NT2/D1 (cell line): Measurements from ENCODE around the gene TMEM131L.

Source experiments
- DNase-seq: peaks from one replicate; pipeline ENCODE4 v3.0.0-alpha.2; 2011; ENCODE audit warnings: low read depth, low spot score
- H3K27me3 ChIP-seq: 2 replicates; pipeline ENCODE4 v1.6.0; 2011; ENCODE audit warnings: mild to moderate bottlenecking; ENCODE audit not compliant: insufficient read length, insufficient read depth
- H3K36me3 ChIP-seq: 2 replicates; pipeline ENCODE4 v1.6.1; 2011; ENCODE audit warnings: mild to moderate bottlenecking, low read length, mixed read lengths; ENCODE audit not compliant: insufficient read depth, insufficient read length
- H3K4me1 ChIP-seq: 2 replicates; pipeline ENCODE4 v1.5.1; 2011; ENCODE audit not compliant: insufficient read depth, insufficient read length
- H3K4me3 ChIP-seq: 2 replicates; pipeline ENCODE4 v1.5.1; 2011; ENCODE audit warnings: low read depth; ENCODE audit not compliant: insufficient read length
- H3K9ac ChIP-seq: 2 replicates; pipeline ENCODE4 v1.6.0; 2011; ENCODE audit warnings: low read depth; ENCODE audit not compliant: insufficient read length
- H3K9me3 ChIP-seq: 2 replicates; pipeline ENCODE4 v1.5.1; 2011; ENCODE audit warnings: mild to moderate bottlenecking, low read length; ENCODE audit not compliant: insufficient read depth
- SUZ12 ChIP-seq: IDR thresholded peaks from 2 replicates; pipeline ENCODE4 v1.6.1; 2011; ENCODE audit not compliant: insufficient read length, insufficient read depth; ENCODE audit errors: extremely low read depth
- YY1 ChIP-seq: IDR thresholded peaks from 2 replicates; pipeline ENCODE4 v1.6.1; 2011; ENCODE audit not compliant: insufficient read length, insufficient read depth
- ZNF274 ChIP-seq: IDR thresholded peaks from 2 replicates; pipeline ENCODE4 v1.6.1; 2011; ENCODE audit warnings: mild to moderate bottlenecking, low read depth, low read length

TMEM131L gene

DNA sequence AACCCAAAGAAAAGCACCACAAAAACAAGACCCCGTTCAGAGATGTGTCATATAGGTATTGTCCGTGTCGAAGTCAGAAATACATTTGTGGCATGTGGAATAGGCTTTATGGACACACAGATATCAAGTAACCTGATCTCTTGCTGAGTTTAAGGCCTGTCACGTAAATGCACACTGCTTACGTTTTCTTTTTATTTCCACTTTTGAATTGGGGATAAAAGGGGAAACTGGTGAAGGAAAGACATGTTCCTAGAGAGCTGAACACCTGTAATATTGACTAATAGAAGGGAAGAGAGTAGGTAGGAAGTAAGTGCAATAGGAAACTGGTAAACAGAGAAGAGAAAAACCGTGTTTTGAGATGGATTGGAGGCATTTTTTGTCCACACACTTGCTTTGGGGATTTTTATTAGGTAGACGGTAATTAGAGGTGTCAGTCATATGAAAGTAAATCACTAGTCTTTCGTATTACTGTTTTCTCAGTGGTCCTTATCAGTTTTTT lies 24.9 kb downstream of the TMEM131L start:
- DNase-seq = no peak
- Histone ChIP-seq H3K4me3 (no peak overlapping the region), H3K9ac (no peak overlapping the region), H3K27me3 (no peaks in the 10 kb centered on the region), H3K36me3 (no peaks in the 10 kb centered on the region), H3K9me3 (no peaks in the 10 kb centered on the region), H3K4me1 (peaks cover 4% of the 10 kb centered on the region)
- TF ChIP-seq ZNF274 (no peak), SUZ12 (no peak), YY1 (no peak)

DNA sequence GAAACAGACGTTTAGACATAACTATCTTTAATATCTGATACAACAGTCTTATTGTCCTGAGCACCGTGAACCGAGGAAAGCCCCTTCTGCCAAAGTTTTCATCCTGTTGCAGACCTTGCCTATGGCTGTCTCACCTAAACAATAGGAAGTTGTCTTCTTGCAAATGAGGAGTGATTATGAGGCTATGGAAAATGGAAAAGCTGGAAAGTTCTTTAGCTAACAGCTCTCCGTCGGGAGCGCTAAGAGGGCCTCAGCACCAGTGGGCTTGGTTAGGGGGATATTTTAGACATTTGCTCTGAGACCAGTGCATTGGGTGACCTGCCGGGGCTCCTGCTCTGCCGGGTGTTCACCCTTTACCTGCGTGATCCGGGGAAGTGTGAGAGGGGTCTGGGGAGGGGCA lies 28.4 kb downstream of the TMEM131L start:
- Histone ChIP-seq H3K9me3 (no peaks in the 10 kb centered on the region), H3K9ac (no peak overlapping the region), H3K27me3 (no peaks in the 10 kb centered on the region), H3K36me3 (no peaks in the 10 kb centered on the region), H3K4me3 (no peak overlapping the region), H3K4me1 (peaks cover 5% of the 10 kb centered on the region)
- no peak for DNase-seq
- TF ChIP-seq SUZ12 = no peak
- no peak for TF ChIP-seq ZNF274
- TF ChIP-seq YY1 = no peak

DNA sequence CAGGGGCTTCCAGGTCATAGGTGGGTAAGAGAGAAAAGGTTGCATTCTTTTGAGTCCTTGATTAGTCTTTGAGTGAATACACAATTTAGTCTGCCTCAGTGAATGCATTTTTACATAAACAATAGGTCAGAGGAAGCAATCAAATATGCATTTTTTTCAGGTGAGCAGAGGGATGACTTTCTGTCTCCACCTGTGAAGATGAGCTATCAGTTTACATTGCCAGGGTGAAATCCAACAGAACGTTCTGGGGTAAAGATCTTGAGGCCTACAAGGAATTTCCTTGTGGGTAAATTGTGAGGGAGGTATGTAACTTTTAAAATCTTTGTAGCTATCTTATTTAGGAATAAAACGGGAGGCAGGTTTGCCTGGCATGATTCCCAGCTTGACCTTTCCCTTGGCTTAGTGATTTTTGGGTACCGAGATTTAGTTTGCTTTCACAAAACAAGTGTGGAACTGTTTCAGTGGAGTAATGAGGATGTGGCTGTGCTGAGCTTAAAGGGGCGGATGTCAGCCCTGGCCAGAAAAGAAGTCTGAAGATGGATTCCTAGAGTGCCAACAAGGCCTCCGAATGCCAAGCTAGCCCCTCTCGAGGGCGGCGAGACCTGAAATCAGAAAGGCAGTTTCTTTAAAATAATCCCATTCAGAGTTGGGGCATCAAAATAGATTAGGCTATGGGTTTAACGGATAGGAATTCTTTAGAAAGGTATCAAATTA lies 29.5 kb downstream of the TMEM131L start:
- TF ChIP-seq ZNF274 (no peak), YY1 (no peak), SUZ12 (no peak)
- Histone ChIP-seq H3K4me1 (peaks cover 5% of the 10 kb centered on the region), H3K9ac (no peak overlapping the region), H3K9me3 (no peaks in the 10 kb centered on the region), H3K36me3 (no peaks in the 10 kb centered on the region), H3K27me3 (no peaks in the 10 kb centered on the region), H3K4me3 (no peak overlapping the region)
- DNase-seq = no peak

DNA sequence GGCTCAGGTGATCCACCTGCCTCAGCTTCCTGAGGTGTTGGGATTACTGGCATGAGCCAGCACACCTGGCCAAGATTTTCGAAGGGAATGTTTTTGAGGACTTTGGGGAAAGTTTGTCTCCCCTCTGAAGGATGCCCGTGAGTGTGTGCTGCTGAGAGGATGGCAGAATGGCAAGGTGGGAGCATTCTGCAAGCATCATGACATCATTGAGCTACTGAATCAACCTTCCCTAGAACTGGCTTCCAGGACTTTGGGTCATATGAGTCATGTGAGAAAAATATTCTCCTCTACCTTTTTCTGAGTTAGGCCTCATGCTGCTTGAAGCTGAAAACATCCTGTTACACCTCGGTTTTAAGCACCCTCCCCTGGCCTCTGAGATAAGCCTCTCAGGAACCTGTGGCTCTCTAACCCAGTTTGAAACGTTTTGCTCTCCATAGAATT lies 31.0 kb downstream of the TMEM131L start:
- peaks cover 5% of the 10 kb centered on the region for H3K4me1 ChIP-seq
- no peaks in the 10 kb centered on the region for H3K9me3 ChIP-seq
- no peak overlapping the region for H3K9ac ChIP-seq
- DNase-seq = no peak
- TF ChIP-seq YY1 (no peak), SUZ12 (no peak), ZNF274 (no peak)
- no peaks in the 10 kb centered on the region for H3K36me3 ChIP-seq
- no peaks in the 10 kb centered on the region for H3K27me3 ChIP-seq
- H3K4me3 ChIP-seq = no peak overlapping the region

DNA sequence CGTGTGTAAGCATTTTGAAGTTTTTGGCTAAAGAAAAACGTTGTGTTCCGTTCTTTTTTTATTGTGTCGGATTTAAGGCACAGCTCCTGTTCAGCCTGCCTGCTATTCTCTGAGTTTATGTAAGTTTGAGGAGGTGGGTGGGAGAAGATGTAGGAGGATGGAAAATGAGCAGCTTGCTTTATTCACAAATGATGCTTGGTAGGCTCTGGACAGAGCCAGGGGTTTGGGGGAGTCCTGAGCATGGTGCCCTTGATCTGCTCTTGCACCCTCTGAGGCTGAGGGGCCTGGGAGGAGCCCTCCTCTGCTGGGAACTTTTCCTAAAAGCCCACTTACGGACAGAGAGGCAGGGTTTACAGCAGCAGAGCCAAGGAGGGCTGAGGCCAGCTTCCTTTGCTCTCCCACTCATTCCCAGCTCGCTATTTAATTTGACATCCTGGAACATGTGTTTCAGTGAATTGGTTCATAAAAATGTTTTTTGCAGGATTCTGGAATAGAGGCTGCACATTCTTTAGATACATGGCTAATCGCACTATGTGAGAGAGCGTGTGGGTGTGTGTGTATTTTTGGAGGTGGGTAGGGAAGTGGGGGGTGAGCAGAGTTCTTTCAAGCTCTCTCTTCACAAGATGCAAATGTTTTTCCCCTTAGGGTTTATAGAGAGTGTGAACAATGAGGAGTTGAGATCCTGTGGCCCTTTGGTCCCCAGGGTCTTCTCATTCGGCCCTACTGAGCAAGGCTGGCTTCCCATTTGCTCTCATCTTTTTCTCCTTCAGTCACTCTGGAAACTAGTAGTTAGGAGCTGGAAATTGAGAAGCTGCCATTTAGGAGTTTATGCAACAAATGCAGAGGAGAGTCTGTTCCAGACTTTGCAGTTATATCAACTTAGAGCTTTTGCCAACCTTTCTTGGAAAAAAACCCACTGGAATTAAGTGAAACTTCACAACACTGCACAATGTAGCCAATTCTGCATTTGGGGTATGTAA lies 32.1 kb downstream of the TMEM131L start:
- Histone ChIP-seq H3K4me1 (peaks cover 5% of the 10 kb centered on the region), H3K36me3 (no peaks in the 10 kb centered on the region)

DNA sequence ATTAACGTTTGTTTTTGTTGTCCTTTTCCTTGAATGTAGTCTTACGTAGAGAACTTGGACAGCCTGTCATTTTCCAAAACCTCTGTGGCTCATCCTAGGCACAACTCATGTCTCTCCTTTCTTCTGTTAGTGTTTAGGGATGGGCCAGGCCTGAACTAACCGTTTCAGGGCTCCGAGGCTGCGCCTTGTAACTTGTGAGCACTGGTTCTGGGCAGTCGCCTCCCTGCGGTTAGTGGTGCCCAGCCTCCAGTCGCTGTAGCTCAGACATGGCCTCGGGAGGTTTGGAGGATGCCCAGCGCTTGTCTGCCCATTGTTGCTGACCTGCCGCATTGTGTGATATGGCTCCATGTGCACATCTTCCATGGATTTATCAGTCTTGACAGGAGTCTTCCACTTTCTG lies 32.8 kb downstream of the TMEM131L start:
- Histone ChIP-seq H3K4me1 (peaks cover 5% of the 10 kb centered on the region), H3K4me3 (no peak overlapping the region), H3K9me3 (no peaks in the 10 kb centered on the region), H3K27me3 (no peaks in the 10 kb centered on the region), H3K36me3 (no peaks in the 10 kb centered on the region), H3K9ac (no peak overlapping the region)
- TF ChIP-seq ZNF274 (no peak), SUZ12 (no peak), YY1 (no peak)
- DNase-seq = no peak

More for the DNA sequence above, 32.1 kb downstream of the TMEM131L start:
- no peak for DNase-seq
- Histone ChIP-seq H3K9me3 (no peaks in the 10 kb centered on the region), H3K4me3 (no peak overlapping the region), H3K27me3 (no peaks in the 10 kb centered on the region), H3K9ac (peak overlapping the region; percentile 22)
- TF ChIP-seq YY1 (no peak), ZNF274 (no peak)

DNA sequence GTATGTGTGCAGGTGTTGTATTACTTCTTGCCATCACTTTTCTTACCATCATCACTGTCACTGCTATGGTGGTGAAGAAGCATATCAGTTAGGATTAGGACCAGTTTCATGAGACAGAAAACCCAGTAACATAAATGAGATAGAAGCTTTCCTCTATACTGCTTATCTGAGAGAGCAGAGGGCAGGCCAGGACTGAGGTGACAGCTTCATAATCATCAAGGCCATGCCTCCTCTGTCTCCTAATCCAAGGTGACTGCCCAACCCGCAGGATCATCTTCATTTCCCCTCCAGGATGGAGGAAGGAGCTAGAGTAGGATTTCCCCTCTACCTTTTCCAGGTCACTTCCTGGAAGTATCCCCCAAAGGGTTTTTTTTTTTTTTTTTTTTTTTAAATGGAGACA lies 35.4 kb downstream of the TMEM131L start:
- H3K36me3 ChIP-seq = no peaks in the 10 kb centered on the region
- H3K9me3 ChIP-seq = no peaks in the 10 kb centered on the region

More for the DNA sequence above, 35.4 kb downstream of the TMEM131L start:
- no peak for TF ChIP-seq YY1
- no peak for TF ChIP-seq SUZ12
- TF ChIP-seq ZNF274 = no peak
- Histone ChIP-seq H3K27me3 (no peaks in the 10 kb centered on the region), H3K9ac (no peak overlapping the region), H3K4me1 (peaks cover 5% of the 10 kb centered on the region), H3K4me3 (no peak overlapping the region)
- DNase-seq = no peak
